Neural progenitor cell (in vitro differentiated cells): ENCODE results near the gene ULBP2.
A peak's percentile ranks its signal among the peaks of the same experiment; 100 is the strongest.

ENCODE experiments used
- CTCF ChIP-seq: fragments of 200-600 bp; sonication (generic); IDR thresholded peaks from 2 replicates; pipeline ENCODE4 v1.5.1; 2017; ENCODE audit warnings: antibody characterized with exemption, mild to moderate bottlenecking
- EZH2 ChIP-seq: fragments of 200-600 bp; sonication (generic); IDR thresholded peaks from 2 replicates; pipeline ENCODE4 v1.6.1; 2017; ENCODE audit warnings: antibody characterized with exemption, mild to moderate bottlenecking, moderate library complexity
- EZH2phosphoT487 ChIP-seq: fragments of 200-600 bp; sonication (generic); IDR thresholded peaks from 2 replicates; pipeline ENCODE4 v1.6.1; 2017; ENCODE audit warnings: antibody characterized with exemption

GRCh38 chr6:149897855-149898744 lies 43.7 kb upstream of the ULBP2 start, which contains the start of gene RAET1E:
- TF ChIP-seq CTCF (peak; percentile 18), EZH2 (no peak), EZH2phosphoT487 (no peak)
